Keratinocyte (primary cell): Measurements from ENCODE around the gene SCYGR6. TPM values are rescaled to one million over a fixed set of nuclear protein-coding genes. Genes with fewer than 3 reads are reported as not detected.
A peak's percentile ranks its signal among the peaks of the same experiment; 100 is the strongest.

Source experiments
- DNase-seq: peaks from one replicate; pipeline ENCODE4 v3.0.0-alpha.2; 2011; ENCODE audit warnings: low read depth, missing footprints, low spot score
- FAIRE-seq: peaks from 2 replicates; lab custom pipeline; 2011; peaks lifted over from hg19 to GRCh38; lab: Jason Lieb, UNC
- H2AFZ ChIP-seq: 2 replicates; pipeline ENCODE4 v1.6.0; 2012; ENCODE audit warnings: low read length, control low read depth, inconsistent platforms; ENCODE audit not compliant: control insufficient read depth
- H3K27ac ChIP-seq: 2 replicates; pipeline ENCODE4 v1.5.1; 2011; ENCODE audit warnings: low read length; ENCODE audit not compliant: control insufficient read depth, insufficient read depth
- H3K27me3 ChIP-seq: 3 replicates; pipeline ENCODE4 v1.6.0; 2011; ENCODE audit warnings: low read length; ENCODE audit not compliant: control insufficient read depth, insufficient read depth; ENCODE audit errors: extremely low read depth
- H3K36me3 ChIP-seq, 2 experiments: 2 replicates in 1 of 2; 3 replicates in 1 of 2; pipeline ENCODE4 v1.5.1; 2011; ENCODE audit warnings: low read length in 2 of 2, mild to moderate bottlenecking in 1 of 2; ENCODE audit not compliant: control insufficient read depth in 2 of 2, insufficient read depth in 2 of 2; ENCODE audit errors: extremely low read depth in 1 of 2
- H3K4me1 ChIP-seq: 3 replicates; pipeline ENCODE4 v1.5.1; 2011; ENCODE audit warnings: low read length; ENCODE audit not compliant: control insufficient read depth, insufficient read depth; ENCODE audit errors: extremely low read depth
- H3K4me2 ChIP-seq: 3 replicates; pipeline ENCODE4 v1.6.0; 2011; ENCODE audit warnings: low read depth, low read length; ENCODE audit not compliant: control insufficient read depth, insufficient read depth; ENCODE audit errors: extremely low read depth
- H3K4me3 ChIP-seq, 3 experiments: fragments of 200-600 bp in 1 of 3; sonication (generic) in 1 of 3; 2 replicates in 2 of 3; 3 replicates in 1 of 3; pipeline ENCODE4 v1.5.1; 2011 to 2016; ENCODE audit warnings: low read length in 3 of 3, mild to moderate bottlenecking in 3 of 3, control low read depth in 2 of 3, inconsistent platforms in 1 of 3, low read depth in 1 of 3, mixed read lengths in 1 of 3, mixed run types in 1 of 3, moderate library complexity in 1 of 3; ENCODE audit not compliant: control insufficient read depth in 2 of 3, insufficient read depth in 2 of 3; ENCODE audit errors: extremely low read depth in 1 of 3
- H3K79me2 ChIP-seq: 2 replicates; pipeline ENCODE4 v1.6.0; 2012; ENCODE audit warnings: low read length; ENCODE audit not compliant: control insufficient read depth, insufficient read depth
- H3K9ac ChIP-seq: 3 replicates; pipeline ENCODE4 v1.6.0; 2011; ENCODE audit warnings: low read length; ENCODE audit not compliant: control insufficient read depth, insufficient read depth; ENCODE audit errors: extremely low read depth
- H3K9me1 ChIP-seq: 3 replicates; pipeline ENCODE4 v1.6.0; 2011; ENCODE audit warnings: low read length; ENCODE audit not compliant: control insufficient read depth, insufficient read depth; ENCODE audit errors: extremely low read depth
- H3K9me3 ChIP-seq: 2 replicates; pipeline ENCODE4 v1.5.1; 2012; ENCODE audit warnings: low read depth, low read length; ENCODE audit not compliant: control insufficient read depth
- H4K20me1 ChIP-seq: 3 replicates; pipeline ENCODE4 v1.6.0; 2011; ENCODE audit warnings: low read length; ENCODE audit not compliant: control insufficient read depth, insufficient read depth; ENCODE audit errors: extremely low read depth
- CTCF ChIP-seq, 3 experiments: IDR thresholded peaks in 1 of 3; conservative IDR thresholded peaks in 1 of 3; optimal IDR thresholded peaks in 1 of 3; 2 replicates in 2 of 3; 3 replicates in 1 of 3; pipeline versions ENCODE3 to v1.5.1; 2011; ENCODE audit warnings: low read length in 3 of 3, mild to moderate bottlenecking in 3 of 3, moderate library complexity in 2 of 3, control low read depth in 1 of 3, inconsistent platforms in 1 of 3; ENCODE audit not compliant: insufficient read depth in 2 of 3; ENCODE audit errors: extremely low read depth in 1 of 3
- EZH2 ChIP-seq: IDR thresholded peaks from one replicate; pipeline ENCODE4 v1.6.1; 2012; ENCODE audit warnings: inconsistent platforms, mild to moderate bottlenecking, low read length, moderate library complexity
- dilution Hi-C: fragments of 300-500 bp; cut with MboI; formaldehyde crosslinking; loops from one replicate; pipeline ENCODE4 v1.7.0; 2020; ENCODE audit warnings: low sequenced_read_pairs; ENCODE audit not compliant: extremely low pct_ligation_motif_present
- polyA plus RNA-seq, 5 experiments: library from polyadenylated mRNA; depleted of rRNA in 3 of 5; stranded (reverse) in 3 of 5; stranded (forward) in 1 of 5; unstranded in 1 of 5; fragments of >200 nt; gene quantifications; 1 replicate in 1 of 5; 2 replicates in 3 of 5; 3 replicates in 1 of 5; pipeline versions ENCODE4 v1.2.1 to v1.2.3, GENCODE V29; 2011 to 2012; ENCODE audit warnings: missing spikeins in 2 of 5, low read depth in 1 of 5, low replicate concordance in 1 of 5

SCYGR6 gene
- polyA plus RNA-seq, 1 donor (not counting 4 experiments of a cell fraction or from before 2014, with no cell fraction given): not detected

GRCh38 chr2:227765788-227766372 lies 41.3 kb upstream of the SCYGR6 start:
- Histone ChIP-seq H3K36me3 (no peaks in the 10 kb centered on the region), H3K79me2 (no peaks in the 10 kb centered on the region), H3K27ac (no peak overlapping the region), H3K4me1 (no peaks in the 10 kb centered on the region), H3K9me3 (no peaks in the 10 kb centered on the region), H4K20me1 (no peaks in the 10 kb centered on the region), H3K9me1 (no peaks in the 10 kb centered on the region), H3K27me3 (no peaks in the 10 kb centered on the region), H3K4me2 (no peak overlapping the region), H3K4me3 (no peak overlapping the region), H3K9ac (no peak overlapping the region), H2AFZ (peak overlapping the region; percentile 26)
- dilution Hi-C loops: no loop called here
- TF ChIP-seq EZH2 (no peak), CTCF (optimal IDR thresholded peaks at IDR 0.05 in 1 of 3, IDR thresholded peaks at IDR 0.05 in 1 of 3, conservative IDR thresholded peaks at IDR 0.05 in 1 of 3; ENCODE audit: extremely low read depth in 1 of 3, insufficient read depth in 2 of 3, low read length in 3 of 3) (no peak)
- FAIRE-seq (peak; percentile 67), DNase-seq (no peak)

GRCh38 chr2:227761740-227762476 lies 37.4 kb upstream of the SCYGR6 start:
- DNase-seq: no peak
- Histone ChIP-seq H3K27ac (no peak overlapping the region), H3K4me3 (no peak overlapping the region), H3K79me2 (no peaks in the 10 kb centered on the region), H2AFZ (no peak overlapping the region), H3K4me2 (no peak overlapping the region), H3K9me3 (no peaks in the 10 kb centered on the region), H4K20me1 (no peaks in the 10 kb centered on the region), H3K9me1 (no peaks in the 10 kb centered on the region), H3K36me3 (no peaks in the 10 kb centered on the region), H3K4me1 (peaks cover 11% of the 10 kb centered on the region), H3K9ac (no peak overlapping the region), H3K27me3 (no peaks in the 10 kb centered on the region)
- no peak for FAIRE-seq
- TF ChIP-seq CTCF (optimal IDR thresholded peaks at IDR 0.05 in 1 of 3, IDR thresholded peaks at IDR 0.05 in 1 of 3, conservative IDR thresholded peaks at IDR 0.05 in 1 of 3; ENCODE audit: extremely low read depth in 1 of 3, insufficient read depth in 2 of 3, low read length in 3 of 3) (no peak), EZH2 (no peak)
- dilution Hi-C loops: no loop called here
